Lung (tissue), 13 donors: ENCODE data around the gene CEMP1. TPM values are rescaled to one million over a fixed set of nuclear protein-coding genes. Genes with fewer than 3 reads are reported as not detected.

Experiments used
- ATAC-seq: fragments of 200-7000 bp; cut with Tn5 transposase; one replicate; pipeline ENCODE4 v1.9.1; 2020; ENCODE audit warnings: moderate number of reproducible peaks; ENCODE audit not compliant: insufficient read depth, low FRiP score
- DNase-seq, 3 donors: peaks; one replicate each; pipeline ENCODE4 v3.0.0-alpha.2; 2013 to 2017
- H3K27ac ChIP-seq, 2 donors: one replicate each; pipeline ENCODE4 v1.5.1; 2013; ENCODE audit warnings: mild to moderate bottlenecking in 2 of 2, moderate library complexity in 2 of 2, control low read depth in 1 of 2, inconsistent platforms in 1 of 2, low read depth in 1 of 2, low read length in 1 of 2
- H3K27me3 ChIP-seq, 3 donors: one replicate each; pipeline ENCODE4 v1.5.1; 2013; ENCODE audit warnings: low read length in 2 of 3; ENCODE audit not compliant: control insufficient read depth in 3 of 3, insufficient read depth in 3 of 3
- H3K36me3 ChIP-seq, 4 donors: one replicate each; pipeline ENCODE4 v1.5.1; 2013; ENCODE audit warnings: low read length in 4 of 4, mild to moderate bottlenecking in 1 of 4, moderate library complexity in 1 of 4; ENCODE audit not compliant: control insufficient read depth in 4 of 4, insufficient read depth in 4 of 4
- H3K4me1 ChIP-seq, 5 donors: one replicate each; pipeline ENCODE4 v1.5.1; 2013; ENCODE audit warnings: low read length in 5 of 5, mild to moderate bottlenecking in 2 of 5, moderate library complexity in 1 of 5; ENCODE audit not compliant: control insufficient read depth in 5 of 5, insufficient read depth in 5 of 5
- H3K4me3 ChIP-seq: one replicate; pipeline ENCODE4 v1.5.1; 2013; ENCODE audit warnings: mild to moderate bottlenecking, control low read depth, moderate library complexity
- H3K9ac ChIP-seq, 2 donors: one replicate each; pipeline ENCODE4 v1.5.1; 2013; ENCODE audit warnings: low read length in 2 of 2, control low read depth in 1 of 2; ENCODE audit not compliant: insufficient read depth in 1 of 2
- H3K9me3 ChIP-seq, 4 donors: one replicate each; pipeline ENCODE4 v1.5.1; 2013; ENCODE audit warnings: low read length in 3 of 4, mild to moderate bottlenecking in 1 of 4, moderate library complexity in 1 of 4; ENCODE audit not compliant: control insufficient read depth in 4 of 4, insufficient read depth in 3 of 4
- CTCF ChIP-seq: IDR thresholded peaks from 2 replicates; pipeline ENCODE4 v1.5.1; 2012; ENCODE audit warnings: mild to moderate bottlenecking; ENCODE audit errors: control extremely low read depth, extremely low read depth
- WGBS, 2 donors: extraction: QIAGEN DNeasy Blood & Tissue Kit; methylation state at CpG; one replicate each; pipeline ENCODE4 v1.1.7; 2013; 5-methylcytosine and 5-hydroxymethylcytosine counted together
- polyA plus RNA-seq, 2 donors: library from polyadenylated mRNA; stranded (reverse); fragments of 200-250 nt; gene quantifications; one replicate each; pipeline ENCODE4 v1.2.1, GENCODE V29; 2013
- small RNA-seq: library from RNA; depleted of rRNA; stranded (forward); fragments of <200 nt; gene quantifications from one replicate; pipeline ENCODE3, GENCODE V24; 2014; ENCODE audit warnings: low replicate concordance
- total RNA-seq, 2 donors: library from RNA; depleted of rRNA in 1 of 2; stranded (reverse); fragments of >200 nt in 1 of 2; gene quantifications; one replicate each; pipeline ENCODE4 v1.2.1, GENCODE V29; 2014 to 2021
- donor health status: control.
- donor health status: control.
- donor health status: Bipolar disorder and iron deficiency.
- donor health status: healthy.
- donor health status: DM: yes; HTN: yes; CAD: no.

The CEMP1 gene
- total and polyA plus RNA-seq, 4 donors, result 0.65 to 2.1 (median 1.4) TPM

- Histone ChIP-seq H3K27ac (peak overlapping the region in 1 of 2 donors; percentile 28), H3K4me3 (no peak overlapping the region), H3K36me3 (no peaks in the 10 kb centered on the region), H3K9me3 (no peaks in the 10 kb centered on the region), H3K9ac (no peak overlapping the region), H3K27me3 (no peaks in the 10 kb centered on the region), H3K4me1 (peaks cover 0 to 55% (median 9%) of the 10 kb centered on the region in 5 donors)
- no peak for DNase-seq
- no peak for ATAC-seq
- WGBS, 2 donors, result 84% methylated on average over 13 of the region's 13 CpGs
- no peak for TF ChIP-seq CTCF
Observed at GRCh38 chr16:2482249-2482648, 49.0 kb downstream of the CEMP1 start.

GRCh38 chr16:2481676-2482075, 49.5 kb downstream of the CEMP1 start:
- H3K4me3 ChIP-seq, result no peak overlapping the region
- 83 to 91% methylated on average over 7 of the region's 7 CpGs for WGBS, 2 donors
- peaks cover 0 to 51% (median 9%) of the 10 kb centered on the region in 5 donors for H3K4me1 ChIP-seq
- H3K27me3 ChIP-seq, result no peaks in the 10 kb centered on the region
- no peak for TF ChIP-seq CTCF
- H3K36me3 ChIP-seq, result no peaks in the 10 kb centered on the region
- no peak for ATAC-seq
- no peak for DNase-seq
- H3K9ac ChIP-seq, result no peak overlapping the region
- peak overlapping the region in 1 of 2 donors; percentile 66 for H3K27ac ChIP-seq
- H3K9me3 ChIP-seq, result no peaks in the 10 kb centered on the region

- Histone ChIP-seq H3K4me1 (peaks cover 0 to 55% (median 11%) of the 10 kb centered on the region in 5 donors), H3K36me3 (no peaks in the 10 kb centered on the region), H3K4me3 (no peak overlapping the region), H3K27me3 (no peaks in the 10 kb centered on the region), H3K9ac (no peak overlapping the region), H3K9me3 (no peaks in the 10 kb centered on the region), H3K27ac (peak overlapping the region in 1 of 2 donors; percentile 73)
- DNase-seq, result no peak
- ATAC-seq, result peak; percentile 60
- 73 to 86% methylated on average over 12 of the region's 12 CpGs for WGBS, 2 donors
- no peak for TF ChIP-seq CTCF
Observed at GRCh38 chr16:2480948-2481347, 50.3 kb downstream of the CEMP1 start.

Small RNA genes lying within 50 kb of the gene (small RNA-seq; reads per million reads assigned to genes)
- gene AC093525.1, result not detected
- 0.17 reads per million for gene MIR3178

Other genes starting within 250 kb of the CEMP1 start
- gene ABCA3, start 190.7 kb downstream of the CEMP1 start, total RNA-seq, result 100 to 1,000 TPM; 486 to 607 TPM
- gene ABCA3, start 190.7 kb downstream of the CEMP1 start, polyA plus RNA-seq, result 100 to 1,000 TPM; 197 to 337 TPM
- gene CCNF, start 102.0 kb downstream of the CEMP1 start, total RNA-seq, result 1 to 10 TPM; 3.5 to 7.5 TPM
- gene CCNF, start 102.0 kb downstream of the CEMP1 start, polyA plus RNA-seq, result 1 to 10 TPM; 2.0 to 2.2 TPM
- gene TEDC2, start 71.3 kb downstream of the CEMP1 start, total RNA-seq, result 1 to 10 TPM; 1.1 to 3.6 TPM
- 1 to 10 TPM; 1.6 to 2.9 TPM for gene TEDC2, start 71.3 kb downstream of the CEMP1 start, polyA plus RNA-seq
- gene NTN3, start 60.1 kb downstream of the CEMP1 start, total RNA-seq, result 1 to 10 TPM in 1 of 2 donors, not detected in 1; 2.4 TPM
- under 1 TPM in 1 of 2 donors, not detected in 1; 0.06 TPM for gene NTN3, start 60.1 kb downstream of the CEMP1 start, polyA plus RNA-seq
- 10 to 100 TPM; 29.2 to 35.7 TPM for gene TBC1D24, start 56.3 kb downstream of the CEMP1 start, total RNA-seq
- gene TBC1D24, start 56.3 kb downstream of the CEMP1 start, polyA plus RNA-seq, result 10 to 100 TPM in 1 of 2 donors, 1 to 10 TPM in 1; 9.0 to 17.3 TPM
- 100 to 1,000 TPM in 1 of 2 donors, 10 to 100 TPM in 1; 39.0 to 297 TPM for gene ATP6V0C, start 17.5 kb downstream of the CEMP1 start, total RNA-seq
- 100 to 1,000 TPM; 203 to 410 TPM for gene ATP6V0C, start 17.5 kb downstream of the CEMP1 start, polyA plus RNA-seq
- gene AMDHD2, start 11.0 kb downstream of the CEMP1 start, total RNA-seq, result 10 to 100 TPM; 27.2 to 59.7 TPM
- gene AMDHD2, start 11.0 kb downstream of the CEMP1 start, polyA plus RNA-seq, result 10 to 100 TPM; 44.0 to 60.4 TPM
- gene PDPK1, start 6.6 kb upstream of the CEMP1 start, total RNA-seq, result 10 to 100 TPM; 35.0 to 79.0 TPM
- gene PDPK1, start 6.6 kb upstream of the CEMP1 start, polyA plus RNA-seq, result 10 to 100 TPM; 16.7 to 32.6 TPM
- 10 to 100 TPM; 18.0 to 31.3 TPM for gene KCTD5, start 151.1 kb upstream of the CEMP1 start, total RNA-seq
- 10 to 100 TPM; 17.1 to 31.8 TPM for gene KCTD5, start 151.1 kb upstream of the CEMP1 start, polyA plus RNA-seq
- 1 to 10 TPM; 1.1 to 2.4 TPM for gene PRSS27, start 188.8 kb upstream of the CEMP1 start, total RNA-seq
- gene PRSS27, start 188.8 kb upstream of the CEMP1 start, polyA plus RNA-seq, result 1 to 10 TPM; 1.8 to 2.5 TPM
- 100 to 1,000 TPM; 316 to 541 TPM for gene SRRM2, start 221.2 kb upstream of the CEMP1 start, total RNA-seq
- gene SRRM2, start 221.2 kb upstream of the CEMP1 start, polyA plus RNA-seq, result 100 to 1,000 TPM; 353 to 589 TPM
- 100 to 1,000 TPM in 1 of 2 donors, 10 to 100 TPM in 1; 87.0 to 285 TPM for gene ELOB, start 245.9 kb upstream of the CEMP1 start, total RNA-seq
- 100 to 1,000 TPM; 408 to 740 TPM for gene ELOB, start 245.9 kb upstream of the CEMP1 start, polyA plus RNA-seq